Keratinocyte (primary cell): Measurements from ENCODE around the gene C4orf50.

Source experiments
- EZH2 ChIP-seq: IDR thresholded peaks from one replicate; pipeline ENCODE4 v1.6.1; 2012; ENCODE audit warnings: inconsistent platforms, mild to moderate bottlenecking, low read length, moderate library complexity
- TF ChIP-seq, protein P1 (sequence below), 3 experiments: IDR thresholded peaks in 1 of 3; conservative IDR thresholded peaks in 1 of 3; optimal IDR thresholded peaks in 1 of 3; 2 replicates in 2 of 3; 3 replicates in 1 of 3; pipeline versions ENCODE3 to v1.5.1; 2011; ENCODE audit warnings: low read length in 3 of 3, mild to moderate bottlenecking in 3 of 3, moderate library complexity in 2 of 3, control low read depth in 1 of 3, inconsistent platforms in 1 of 3; ENCODE audit not compliant: insufficient read depth in 2 of 3; ENCODE audit errors: extremely low read depth in 1 of 3

DNA sequence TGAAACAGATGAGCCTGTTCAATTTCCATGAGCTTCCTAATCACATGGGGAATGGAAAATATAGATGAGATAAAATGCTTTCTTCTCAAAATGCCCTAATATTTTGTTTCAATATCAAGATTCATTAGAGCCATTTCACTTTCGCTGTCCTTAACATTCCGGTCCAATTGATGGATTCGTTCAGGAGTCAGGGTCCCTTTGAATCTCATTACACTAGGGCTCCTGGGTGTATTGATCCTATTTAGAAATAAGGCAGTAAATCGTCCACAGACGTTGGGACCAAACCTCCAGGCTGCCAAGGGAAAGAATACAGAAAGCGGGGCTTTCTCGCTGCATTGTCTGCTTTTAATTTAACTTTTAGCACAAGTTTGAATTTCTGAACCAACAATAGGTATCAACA lies 104.8 kb downstream of the C4orf50 start:
- TF ChIP-seq, protein P1, sequence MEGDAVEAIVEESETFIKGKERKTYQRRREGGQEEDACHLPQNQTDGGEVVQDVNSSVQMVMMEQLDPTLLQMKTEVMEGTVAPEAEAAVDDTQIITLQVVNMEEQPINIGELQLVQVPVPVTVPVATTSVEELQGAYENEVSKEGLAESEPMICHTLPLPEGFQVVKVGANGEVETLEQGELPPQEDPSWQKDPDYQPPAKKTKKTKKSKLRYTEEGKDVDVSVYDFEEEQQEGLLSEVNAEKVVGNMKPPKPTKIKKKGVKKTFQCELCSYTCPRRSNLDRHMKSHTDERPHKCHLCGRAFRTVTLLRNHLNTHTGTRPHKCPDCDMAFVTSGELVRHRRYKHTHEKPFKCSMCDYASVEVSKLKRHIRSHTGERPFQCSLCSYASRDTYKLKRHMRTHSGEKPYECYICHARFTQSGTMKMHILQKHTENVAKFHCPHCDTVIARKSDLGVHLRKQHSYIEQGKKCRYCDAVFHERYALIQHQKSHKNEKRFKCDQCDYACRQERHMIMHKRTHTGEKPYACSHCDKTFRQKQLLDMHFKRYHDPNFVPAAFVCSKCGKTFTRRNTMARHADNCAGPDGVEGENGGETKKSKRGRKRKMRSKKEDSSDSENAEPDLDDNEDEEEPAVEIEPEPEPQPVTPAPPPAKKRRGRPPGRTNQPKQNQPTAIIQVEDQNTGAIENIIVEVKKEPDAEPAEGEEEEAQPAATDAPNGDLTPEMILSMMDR (optimal IDR thresholded peaks at IDR 0.05 in 1 of 3, IDR thresholded peaks at IDR 0.05 in 1 of 3, conservative IDR thresholded peaks at IDR 0.05 in 1 of 3; ENCODE audit: extremely low read depth in 1 of 3, insufficient read depth in 2 of 3, low read length in 3 of 3), result no peak
- no peak for TF ChIP-seq EZH2
